Stimulated activated CD8-positive, alpha-beta memory T cell treated with anti-CD3 and anti-CD28 coated beads, Interleukin-15, amount 100 ng/mL, for 24 hours (primary cell): Measurements from ENCODE around the gene SLC25A12.
"Not testable (repeated sequence)": the region's sequence is repeated elsewhere in the genome, so short reads cannot be mapped to it uniquely, and the experiment has no call there.

Experiments
- DNase-seq: peaks from one replicate; pipeline ENCODE4 v3.0.0-alpha.2; 2020; ENCODE audit warnings: low read depth

SLC25A12 gene

GRCh38 chr2:171893824-171894611, at the start of gene SLC25A12:
Gene SLC25A12, minus strand, starts transcription at chr2:171894244. Its CDS starts 30 bp downstream, at chr2:171894214.
- peak; percentile 54 for DNase-seq

- no peak for DNase-seq
Measured at GRCh38 chr2:171941316-171941699, 47.3 kb upstream of the SLC25A12 start.

- no peak for DNase-seq
Measured at GRCh38 chr2:171939743-171940071, 45.7 kb upstream of the SLC25A12 start.

GRCh38 chr2:171939058-171939742, 45.2 kb upstream of the SLC25A12 start:
- no peak for DNase-seq

- no peak for DNase-seq
Measured at GRCh38 chr2:171930385-171930784, 36.3 kb upstream of the SLC25A12 start.

- no peak for DNase-seq
Measured at GRCh38 chr2:171924170-171924942, 30.3 kb upstream of the SLC25A12 start.

GRCh38 chr2:171923206-171923605, 29.2 kb upstream of the SLC25A12 start:
- no peak for DNase-seq

- DNase-seq, result peak; percentile 98
Measured at GRCh38 chr2:171922230-171923022, 28.4 kb upstream of the SLC25A12 start, which contains the start of gene HAT1. Gene HAT1, plus strand, starts transcription at chr2:171922461. Its CDS starts 40 bp downstream, at chr2:171922501.

GRCh38 chr2:171921970-171922229, 27.9 kb upstream of the SLC25A12 start:
- no peak for DNase-seq

- no peak for DNase-seq
Measured at GRCh38 chr2:171919453-171919852, 25.4 kb upstream of the SLC25A12 start.

GRCh38 chr2:171913517-171913916, 19.5 kb upstream of the SLC25A12 start:
- DNase-seq, result no peak

GRCh38 chr2:171910494-171910893, 16.4 kb upstream of the SLC25A12 start:
- no peak for DNase-seq

- DNase-seq, result no peak
Measured at GRCh38 chr2:171909266-171909665, 15.2 kb upstream of the SLC25A12 start.

- no peak for DNase-seq
Measured at GRCh38 chr2:171908235-171908634, 14.2 kb upstream of the SLC25A12 start.

- DNase-seq, result no peak
Measured at GRCh38 chr2:171902840-171903420, 8.9 kb upstream of the SLC25A12 start.

- not testable (repeated sequence) for DNase-seq
Measured at GRCh38 chr2:171899623-171900282, 5.7 kb upstream of the SLC25A12 start.

- DNase-seq, result no peak
Measured at GRCh38 chr2:171895786-171896185, 1.7 kb upstream of the SLC25A12 start.

GRCh38 chr2:171894612-171894947, 536 bp upstream of the SLC25A12 start:
- no peak for DNase-seq

- no peak for DNase-seq
Measured at GRCh38 chr2:171893196-171893823, 734 bp downstream of the SLC25A12 start.

GRCh38 chr2:171889808-171890207, 4.2 kb downstream of the SLC25A12 start:
- no peak for DNase-seq

GRCh38 chr2:171889333-171889732, 4.7 kb downstream of the SLC25A12 start:
- no peak for DNase-seq
